K562 (cell line): ENCODE data around the gene CDC42BPB.

ENCODE experiments used
- CREB3 ChIP-seq: fragments of 450-650 bp; conservative IDR thresholded peaks from 2 replicates; pipeline ENCODE4 v1.6.1; 2016; ENCODE audit warnings: missing genetic modification characterization, low read depth, mild to moderate bottlenecking, missing compliant biosample characterization, moderate library complexity
- CTCF ChIP-seq, 3 experiments: IDR thresholded peaks in 2 of 3; conservative IDR thresholded peaks in 1 of 3; 2 replicates each; pipeline ENCODE4 v1.5.1; 2011 to 2012; ENCODE audit warnings: low read length in 3 of 3, mild to moderate bottlenecking in 3 of 3, control low read depth in 2 of 3, improper control_type of control experiment in 1 of 3, inconsistent platforms in 1 of 3, low read depth in 1 of 3, mixed read lengths in 1 of 3, moderate library complexity in 1 of 3; ENCODE audit not compliant: insufficient read depth in 2 of 3
- ELK1 ChIP-seq: sonication (generic); formaldehyde crosslinking; IDR thresholded peaks from 2 replicates; pipeline ENCODE4 v1.8.1; 2022; ENCODE audit warnings: missing genetic modification reagents
- EZH2 ChIP-seq: IDR thresholded peaks from 2 replicates; pipeline ENCODE4 v1.6.1; 2012; ENCODE audit warnings: low read depth, mild to moderate bottlenecking, inconsistent platforms, low read length, borderline replicate concordance
- JUN ChIP-seq, 2 experiments: sonication (generic) in 1 of 2; formaldehyde crosslinking in 1 of 2; IDR thresholded peaks; 2 replicates each; pipeline versions ENCODE4 v1.6.1 to v1.8.0; 2012 to 2022; ENCODE audit warnings: borderline replicate concordance in 2 of 2, mild to moderate bottlenecking in 2 of 2, improper control_type of control experiment in 1 of 2, low read depth in 1 of 2, low read length in 1 of 2, missing genetic modification reagents in 1 of 2
- MAFF ChIP-seq: IDR thresholded peaks from 2 replicates; pipeline ENCODE4 v1.6.1; 2012; ENCODE audit warnings: low read length, improper control_type of control experiment
- MXI1 ChIP-seq: IDR thresholded peaks from 2 replicates; pipeline ENCODE4 v1.6.1; 2011; ENCODE audit warnings: low read depth, mild to moderate bottlenecking, improper control_type of control experiment, low read length
- POLR2A ChIP-seq: fragments of 450-650 bp; conservative IDR thresholded peaks from 2 replicates; pipeline ENCODE4 v1.6.1; 2016
- PRMT5 ChIP-seq: sonication (generic); formaldehyde crosslinking; IDR thresholded peaks from 2 replicates; pipeline ENCODE4 v1.5.0; 2020; ENCODE audit warnings: missing genetic modification reagents
- PTBP1 ChIP-seq: fragments of 200-400 bp; formaldehyde crosslinking; IDR thresholded peaks from 2 replicates; pipeline ENCODE4 v1.6.1; 2017; ENCODE audit warnings: low read depth, low read length
- RNF2 ChIP-seq: sonication (generic); IDR thresholded peaks from 2 replicates; pipeline ENCODE4 v1.6.1; 2016
- SRSF9 ChIP-seq: fragments of 200-400 bp; formaldehyde crosslinking; IDR thresholded peaks from 2 replicates; pipeline ENCODE4 v1.6.1; 2017; ENCODE audit warnings: low read depth, low read length, borderline replicate concordance
- ZNF143 ChIP-seq: sonication (generic); formaldehyde crosslinking; IDR thresholded peaks from 2 replicates; pipeline ENCODE4 v1.9.0; 2022; ENCODE audit warnings: mild to moderate bottlenecking, missing genetic modification reagents

DNA sequence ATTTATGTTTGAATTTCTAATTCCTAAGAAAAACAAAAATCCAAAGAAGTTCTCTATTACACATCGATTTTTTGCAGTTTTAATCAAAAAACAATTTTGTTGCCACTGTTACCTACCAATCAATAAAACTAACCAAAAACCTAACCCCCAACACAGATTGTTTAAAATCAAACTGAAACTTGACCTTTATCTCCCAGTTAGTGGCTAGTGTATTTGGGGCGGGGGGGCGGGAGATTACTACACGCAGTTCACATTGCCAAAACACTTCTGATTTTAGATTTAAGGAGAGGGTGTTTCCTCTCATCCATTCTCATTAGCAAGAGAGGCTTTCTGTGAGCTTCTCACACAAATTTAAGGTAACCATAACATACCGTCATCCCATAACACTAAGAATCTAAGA lies 6.4 kb downstream of the CDC42BPB start:
- TF ChIP-seq RNF2 (no peak), ELK1 (CRISPR knock-in tag) (no peak), CTCF (IDR thresholded peaks at IDR 0.05 in 2 of 3, conservative IDR thresholded peaks at IDR 0.05 in 1 of 3; ENCODE audit: insufficient read depth in 2 of 3, low read depth in 1 of 3, low read length in 3 of 3) (no peak), PRMT5 (CRISPR knock-in tag) (no peak), EZH2 (no peak), PTBP1 (no peak), POLR2A (no peak), SRSF9 (no peak), JUN (IDR thresholded peaks at IDR 0.05; ENCODE audit: borderline replicate concordance, low read depth, low read length) (no peak), JUN (CRISPR knock-in tag; IDR thresholded peaks at IDR 0.05; ENCODE audit: borderline replicate concordance) (no peak), CREB3 (no peak), MXI1 (no peak), MAFF (no peak), ZNF143 (CRISPR knock-in tag) (no peak)
